WTC11 (cell line): ENCODE measurements around the gene PCSK5. TPM values are rescaled to one million over a fixed set of nuclear protein-coding genes. Genes with fewer than 3 reads are reported as not detected.

Source experiments
- ATAC-seq: fragments of 200-7000 bp; cut with Tn5 transposase; 2 replicates; pipeline ENCODE4 v1.10.0; 2021; ENCODE audit warnings: mild to moderate bottlenecking, moderate library complexity
- CTCF ChIA-PET: fragments of 300-600 bp; sonication (Branson Sonifier 250); formaldehyde crosslinking; loops from one replicate; lab custom pipeline; 2021; ENCODE audit warnings: antibody characterized with exemption; lab: Charles Lee
- POLR2A ChIA-PET: fragments of 350-600 bp; sonication (Branson Sonifier 250); formaldehyde crosslinking; loops from one replicate; lab custom pipeline; 2021; ENCODE audit warnings: antibody characterized with exemption; lab: Charles Lee
- DNase-seq: peaks from one replicate; pipeline ENCODE4 v3.0.0; 2021; ENCODE audit warnings: low spot score
- H3K27ac Mint-ChIP-seq: 2 replicates; pipeline ENCODE4 v1.8.0; 2021; ENCODE audit warnings: mixed read lengths
- H3K27me3 Mint-ChIP-seq: 2 replicates; pipeline ENCODE4 v1.8.0; 2021; ENCODE audit warnings: low read depth, mild to moderate bottlenecking, moderate library complexity, mixed read lengths
- H3K36me3 Mint-ChIP-seq: 2 replicates; pipeline ENCODE4 v1.8.0; 2021; ENCODE audit warnings: mixed read lengths
- H3K4me1 Mint-ChIP-seq: 2 replicates; pipeline ENCODE4 v1.8.0; 2022; ENCODE audit warnings: mixed read lengths
- H3K4me3 Mint-ChIP-seq: 2 replicates; pipeline ENCODE4 v1.8.0; 2021; ENCODE audit warnings: mild to moderate bottlenecking, moderate library complexity, mixed read lengths
- H3K9me3 Mint-ChIP-seq: 2 replicates; pipeline ENCODE4 v1.8.0; 2021; ENCODE audit warnings: mixed read lengths
- CREB1 ChIP-seq: sonication (generic); formaldehyde crosslinking; IDR thresholded peaks from 2 replicates; pipeline ENCODE4 v1.8.0; 2023; ENCODE audit warnings: mild to moderate bottlenecking, missing genetic modification reagents
- ELF4 ChIP-seq: sonication (generic); formaldehyde crosslinking; IDR thresholded peaks from 2 replicates; pipeline ENCODE4 v1.8.1; 2022; ENCODE audit warnings: low read depth, mild to moderate bottlenecking, moderate library complexity, missing genetic modification reagents
- ESRRA ChIP-seq: sonication (generic); formaldehyde crosslinking; IDR thresholded peaks from 2 replicates; pipeline ENCODE4 v1.8.1; 2022; ENCODE audit warnings: mild to moderate bottlenecking, missing genetic modification reagents, borderline replicate concordance
- FOXP1 ChIP-seq: sonication (generic); formaldehyde crosslinking; IDR thresholded peaks from 2 replicates; pipeline ENCODE4 v1.8.0; 2022; ENCODE audit warnings: missing genetic modification reagents, mild to moderate bottlenecking, moderate library complexity, borderline replicate concordance
- GABPB1 ChIP-seq: sonication (generic); formaldehyde crosslinking; IDR thresholded peaks from 2 replicates; pipeline ENCODE4 v1.8.1; 2023; ENCODE audit warnings: mild to moderate bottlenecking, missing genetic modification reagents
- GRHL2 ChIP-seq: fragments of 250-450 bp; sonication (Bioruptor Pico); IDR thresholded peaks from 2 replicates; pipeline ENCODE4 v1.8.0; 2022; ENCODE audit warnings: mild to moderate bottlenecking, moderate library complexity; ENCODE audit not compliant: insufficient replicate concordance, severe bottlenecking
- KAT7 ChIP-seq: sonication (generic); formaldehyde crosslinking; IDR thresholded peaks from 2 replicates; pipeline ENCODE4 v1.8.1; 2023; ENCODE audit warnings: missing genetic modification reagents, mild to moderate bottlenecking, borderline replicate concordance
- MXD4 ChIP-seq: fragments of 250-450 bp; sonication (Bioruptor Pico); IDR thresholded peaks from 2 replicates; pipeline ENCODE4 v1.8.0; 2021; ENCODE audit warnings: mild to moderate bottlenecking, moderate library complexity, borderline replicate concordance
- NR2C2 ChIP-seq: sonication (generic); formaldehyde crosslinking; IDR thresholded peaks from 2 replicates; pipeline ENCODE4 v1.8.0; 2022; ENCODE audit warnings: mild to moderate bottlenecking, missing genetic modification reagents
- NR3C1 ChIP-seq: sonication (generic); formaldehyde crosslinking; conservative IDR thresholded peaks from 2 replicates; pipeline ENCODE4 v1.8.1; 2023; ENCODE audit warnings: low read depth, mild to moderate bottlenecking, missing genetic modification reagents
- PRRX2 ChIP-seq: fragments of 250-450 bp; sonication (Bioruptor Pico); IDR thresholded peaks from 2 replicates; pipeline ENCODE4 v1.8.0; 2021; ENCODE audit warnings: mild to moderate bottlenecking
- SOX15 ChIP-seq: fragments of 250-450 bp; sonication (Bioruptor Pico); IDR thresholded peaks from 2 replicates; pipeline ENCODE4 v1.9.0; 2021; ENCODE audit warnings: mild to moderate bottlenecking
- TCF7 ChIP-seq: sonication (generic); formaldehyde crosslinking; IDR thresholded peaks from 2 replicates; pipeline ENCODE4 v1.8.0; 2022; ENCODE audit warnings: mild to moderate bottlenecking, low read depth, missing genetic modification reagents, moderate library complexity
- TEAD1 ChIP-seq: sonication (generic); formaldehyde crosslinking; IDR thresholded peaks from 2 replicates; pipeline ENCODE4 v1.8.0; 2022; ENCODE audit warnings: mild to moderate bottlenecking, missing genetic modification reagents
- ZNF121 ChIP-seq: sonication (generic); formaldehyde crosslinking; IDR thresholded peaks from 2 replicates; pipeline ENCODE4 v1.8.0; 2023; ENCODE audit warnings: missing genetic modification reagents
- ZNF396 ChIP-seq: fragments of 250-450 bp; sonication (Bioruptor Pico); IDR thresholded peaks from 2 replicates; pipeline ENCODE4 v1.8.0; 2021; ENCODE audit warnings: mild to moderate bottlenecking, moderate library complexity, borderline replicate concordance
- total RNA-seq: library from RNA; stranded (reverse); gene quantifications from 3 replicates; pipeline ENCODE4 v1.2.3, GENCODE V29; 2021
- TF ChIP-seq, protein P1 (sequence below): fragments of 250-450 bp; sonication (Bioruptor Pico); IDR thresholded peaks from 2 replicates; pipeline ENCODE4 v1.9.0; 2021; ENCODE audit warnings: mild to moderate bottlenecking, borderline replicate concordance
- TF ChIP-seq, protein P2 (sequence below): fragments of 250-450 bp; sonication (Bioruptor Pico); IDR thresholded peaks from 2 replicates; pipeline ENCODE4 v2.1.2; 2022; ENCODE audit warnings: mild to moderate bottlenecking, moderate library complexity
- TF ChIP-seq, protein P3 (sequence below): sonication (generic); formaldehyde crosslinking; IDR thresholded peaks from 2 replicates; pipeline ENCODE4 v1.8.1; 2022; ENCODE audit warnings: low read depth, mild to moderate bottlenecking, moderate library complexity, missing genetic modification reagents, borderline replicate concordance
- TF ChIP-seq, protein P4 (sequence below): sonication (generic); formaldehyde crosslinking; IDR thresholded peaks from 2 replicates; pipeline ENCODE4 v1.8.0; 2022; ENCODE audit warnings: mild to moderate bottlenecking, missing genetic modification reagents
- TF ChIP-seq, protein P5 (sequence below): fragments of 250-450 bp; sonication (Bioruptor Pico); IDR thresholded peaks from 2 replicates; pipeline ENCODE4 v1.8.0; 2021; ENCODE audit warnings: mild to moderate bottlenecking
- TF ChIP-seq, protein P6 (sequence below): sonication (generic); formaldehyde crosslinking; conservative IDR thresholded peaks from 2 replicates; pipeline ENCODE4 v1.8.1; 2022; ENCODE audit warnings: mild to moderate bottlenecking, missing genetic modification reagents
- TF ChIP-seq, protein P7 (sequence below): fragments of 250-450 bp; sonication (Bioruptor Pico); IDR thresholded peaks from 2 replicates; pipeline ENCODE4 v1.9.0; 2021; ENCODE audit warnings: moderate library complexity, mild to moderate bottlenecking, inconsistent platforms, borderline replicate concordance
- TF ChIP-seq, protein P8 (sequence below): sonication (generic); formaldehyde crosslinking; IDR thresholded peaks from 2 replicates; pipeline ENCODE4 v1.8.1; 2022; ENCODE audit warnings: mild to moderate bottlenecking, missing genetic modification reagents, moderate library complexity, borderline replicate concordance

PCSK5 gene
- total RNA-seq, 1 experiment from 2014 or later, result 30.6 TPM

DNA sequence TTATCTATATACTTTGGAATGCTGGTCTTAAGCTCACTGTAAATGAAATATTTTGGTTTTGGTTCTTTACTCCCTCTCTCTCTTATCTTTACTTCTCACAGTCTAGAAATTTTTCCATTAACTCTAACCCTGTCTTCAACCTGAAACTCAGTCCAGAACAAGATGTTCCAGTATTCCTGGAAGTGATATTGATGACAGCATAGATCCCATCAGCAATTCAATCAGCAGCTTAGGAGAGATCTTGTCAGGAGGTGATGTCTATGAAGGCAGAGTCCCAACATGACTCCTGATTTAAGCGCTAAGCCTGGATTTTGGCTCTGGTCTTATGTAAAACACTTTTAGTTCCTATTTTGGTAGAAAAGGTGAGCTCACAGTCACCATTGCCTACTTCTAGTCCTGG lies 451.1 kb downstream of the PCSK5 start:
- Mint-ChIP-seq H3K9me3 (no peaks in the 10 kb centered on the region), H3K4me1 (peaks cover 6% of the 10 kb centered on the region; the same call in 1 of the 2 replicates), H3K27me3 (no peaks in the 10 kb centered on the region), H3K4me3 (no peak overlapping the region), H3K36me3 (no peaks in the 10 kb centered on the region), H3K27ac (no peak overlapping the region)
- POLR2A ChIA-PET, result no interaction called here
- TF ChIP-seq, protein P1, sequence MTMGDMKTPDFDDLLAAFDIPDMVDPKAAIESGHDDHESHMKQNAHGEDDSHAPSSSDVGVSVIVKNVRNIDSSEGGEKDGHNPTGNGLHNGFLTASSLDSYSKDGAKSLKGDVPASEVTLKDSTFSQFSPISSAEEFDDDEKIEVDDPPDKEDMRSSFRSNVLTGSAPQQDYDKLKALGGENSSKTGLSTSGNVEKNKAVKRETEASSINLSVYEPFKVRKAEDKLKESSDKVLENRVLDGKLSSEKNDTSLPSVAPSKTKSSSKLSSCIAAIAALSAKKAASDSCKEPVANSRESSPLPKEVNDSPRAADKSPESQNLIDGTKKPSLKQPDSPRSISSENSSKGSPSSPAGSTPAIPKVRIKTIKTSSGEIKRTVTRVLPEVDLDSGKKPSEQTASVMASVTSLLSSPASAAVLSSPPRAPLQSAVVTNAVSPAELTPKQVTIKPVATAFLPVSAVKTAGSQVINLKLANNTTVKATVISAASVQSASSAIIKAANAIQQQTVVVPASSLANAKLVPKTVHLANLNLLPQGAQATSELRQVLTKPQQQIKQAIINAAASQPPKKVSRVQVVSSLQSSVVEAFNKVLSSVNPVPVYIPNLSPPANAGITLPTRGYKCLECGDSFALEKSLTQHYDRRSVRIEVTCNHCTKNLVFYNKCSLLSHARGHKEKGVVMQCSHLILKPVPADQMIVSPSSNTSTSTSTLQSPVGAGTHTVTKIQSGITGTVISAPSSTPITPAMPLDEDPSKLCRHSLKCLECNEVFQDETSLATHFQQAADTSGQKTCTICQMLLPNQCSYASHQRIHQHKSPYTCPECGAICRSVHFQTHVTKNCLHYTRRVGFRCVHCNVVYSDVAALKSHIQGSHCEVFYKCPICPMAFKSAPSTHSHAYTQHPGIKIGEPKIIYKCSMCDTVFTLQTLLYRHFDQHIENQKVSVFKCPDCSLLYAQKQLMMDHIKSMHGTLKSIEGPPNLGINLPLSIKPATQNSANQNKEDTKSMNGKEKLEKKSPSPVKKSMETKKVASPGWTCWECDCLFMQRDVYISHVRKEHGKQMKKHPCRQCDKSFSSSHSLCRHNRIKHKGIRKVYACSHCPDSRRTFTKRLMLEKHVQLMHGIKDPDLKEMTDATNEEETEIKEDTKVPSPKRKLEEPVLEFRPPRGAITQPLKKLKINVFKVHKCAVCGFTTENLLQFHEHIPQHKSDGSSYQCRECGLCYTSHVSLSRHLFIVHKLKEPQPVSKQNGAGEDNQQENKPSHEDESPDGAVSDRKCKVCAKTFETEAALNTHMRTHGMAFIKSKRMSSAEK, result no peak
- TF ChIP-seq ESRRA (no peak), ZNF396 (CRISPR knock-in tag) (no peak), FOXP1 (CRISPR knock-in tag) (no peak), MXD4 (CRISPR knock-in tag) (no peak), SOX15 (no peak), TCF7 (CRISPR knock-in tag) (no peak), PRRX2 (CRISPR knock-in tag) (no peak), ELF4 (CRISPR knock-in tag) (no peak), GRHL2 (CRISPR knock-in tag) (no peak), NR3C1 (CRISPR knock-in tag) (no peak), TEAD1 (CRISPR knock-in tag) (no peak), GABPB1 (CRISPR knock-in tag) (no peak)
- TF ChIP-seq, protein P2, sequence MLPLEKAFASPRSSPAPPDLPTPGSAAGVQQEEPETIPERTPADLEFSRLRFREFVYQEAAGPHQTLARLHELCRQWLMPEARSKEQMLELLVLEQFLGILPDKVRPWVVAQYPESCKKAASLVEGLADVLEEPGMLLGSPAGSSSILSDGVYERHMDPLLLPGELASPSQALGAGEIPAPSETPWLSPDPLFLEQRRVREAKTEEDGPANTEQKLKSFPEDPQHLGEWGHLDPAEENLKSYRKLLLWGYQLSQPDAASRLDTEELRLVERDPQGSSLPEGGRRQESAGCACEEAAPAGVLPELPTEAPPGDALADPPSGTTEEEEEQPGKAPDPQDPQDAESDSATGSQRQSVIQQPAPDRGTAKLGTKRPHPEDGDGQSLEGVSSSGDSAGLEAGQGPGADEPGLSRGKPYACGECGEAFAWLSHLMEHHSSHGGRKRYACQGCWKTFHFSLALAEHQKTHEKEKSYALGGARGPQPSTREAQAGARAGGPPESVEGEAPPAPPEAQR (CRISPR knock-in tag), result no peak
- TF ChIP-seq, protein P3, sequence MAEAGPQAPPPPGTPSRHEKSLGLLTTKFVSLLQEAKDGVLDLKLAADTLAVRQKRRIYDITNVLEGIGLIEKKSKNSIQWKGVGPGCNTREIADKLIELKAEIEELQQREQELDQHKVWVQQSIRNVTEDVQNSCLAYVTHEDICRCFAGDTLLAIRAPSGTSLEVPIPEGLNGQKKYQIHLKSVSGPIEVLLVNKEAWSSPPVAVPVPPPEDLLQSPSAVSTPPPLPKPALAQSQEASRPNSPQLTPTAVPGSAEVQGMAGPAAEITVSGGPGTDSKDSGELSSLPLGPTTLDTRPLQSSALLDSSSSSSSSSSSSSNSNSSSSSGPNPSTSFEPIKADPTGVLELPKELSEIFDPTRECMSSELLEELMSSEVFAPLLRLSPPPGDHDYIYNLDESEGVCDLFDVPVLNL (CRISPR knock-in tag), result no peak
- DNase-seq, result no peak
- no peak for ATAC-seq
- CTCF ChIA-PET, result no interaction called here

DNA sequence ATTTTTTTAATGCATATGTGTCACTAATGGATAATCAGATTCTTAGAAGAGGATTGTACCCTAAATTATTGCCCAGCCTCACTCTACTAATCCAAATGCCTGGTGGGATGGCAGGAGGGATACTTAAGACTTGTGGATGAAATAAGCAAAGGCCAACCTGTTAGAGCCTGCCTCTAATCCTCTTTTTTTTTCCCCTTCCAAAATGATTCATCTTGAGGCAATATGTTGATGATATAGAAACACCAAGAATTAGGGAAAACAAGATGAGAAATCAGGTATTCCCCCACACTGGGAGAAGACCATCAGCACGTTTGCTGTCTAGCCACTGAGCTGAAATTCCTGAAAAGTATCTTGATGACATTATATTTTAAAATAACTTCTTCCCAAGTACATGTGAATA lies 451.7 kb downstream of the PCSK5 start:
- Mint-ChIP-seq H3K9me3 (no peaks in the 10 kb centered on the region), H3K27me3 (no peaks in the 10 kb centered on the region), H3K27ac (no peak overlapping the region), H3K36me3 (no peaks in the 10 kb centered on the region), H3K4me3 (no peak overlapping the region), H3K4me1 (peaks cover 6% of the 10 kb centered on the region; the same call in 1 of the 2 replicates)
- ChIA-PET POLR2A (no interaction called here), CTCF (no interaction called here)
- no peak for ATAC-seq
- no peak for DNase-seq
- TF ChIP-seq ZNF121 (CRISPR knock-in tag) (no peak), KAT7 (CRISPR knock-in tag) (no peak), CREB1 (CRISPR knock-in tag) (no peak), NR2C2 (CRISPR knock-in tag) (no peak)
- TF ChIP-seq, protein P4, sequence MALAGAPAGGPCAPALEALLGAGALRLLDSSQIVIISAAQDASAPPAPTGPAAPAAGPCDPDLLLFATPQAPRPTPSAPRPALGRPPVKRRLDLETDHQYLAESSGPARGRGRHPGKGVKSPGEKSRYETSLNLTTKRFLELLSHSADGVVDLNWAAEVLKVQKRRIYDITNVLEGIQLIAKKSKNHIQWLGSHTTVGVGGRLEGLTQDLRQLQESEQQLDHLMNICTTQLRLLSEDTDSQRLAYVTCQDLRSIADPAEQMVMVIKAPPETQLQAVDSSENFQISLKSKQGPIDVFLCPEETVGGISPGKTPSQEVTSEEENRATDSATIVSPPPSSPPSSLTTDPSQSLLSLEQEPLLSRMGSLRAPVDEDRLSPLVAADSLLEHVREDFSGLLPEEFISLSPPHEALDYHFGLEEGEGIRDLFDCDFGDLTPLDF (CRISPR knock-in tag), result no peak
- TF ChIP-seq, protein P5, sequence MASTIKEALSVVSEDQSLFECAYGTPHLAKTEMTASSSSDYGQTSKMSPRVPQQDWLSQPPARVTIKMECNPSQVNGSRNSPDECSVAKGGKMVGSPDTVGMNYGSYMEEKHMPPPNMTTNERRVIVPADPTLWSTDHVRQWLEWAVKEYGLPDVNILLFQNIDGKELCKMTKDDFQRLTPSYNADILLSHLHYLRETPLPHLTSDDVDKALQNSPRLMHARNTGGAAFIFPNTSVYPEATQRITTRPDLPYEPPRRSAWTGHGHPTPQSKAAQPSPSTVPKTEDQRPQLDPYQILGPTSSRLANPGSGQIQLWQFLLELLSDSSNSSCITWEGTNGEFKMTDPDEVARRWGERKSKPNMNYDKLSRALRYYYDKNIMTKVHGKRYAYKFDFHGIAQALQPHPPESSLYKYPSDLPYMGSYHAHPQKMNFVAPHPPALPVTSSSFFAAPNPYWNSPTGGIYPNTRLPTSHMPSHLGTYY (CRISPR knock-in tag), result no peak
- TF ChIP-seq, protein P6, sequence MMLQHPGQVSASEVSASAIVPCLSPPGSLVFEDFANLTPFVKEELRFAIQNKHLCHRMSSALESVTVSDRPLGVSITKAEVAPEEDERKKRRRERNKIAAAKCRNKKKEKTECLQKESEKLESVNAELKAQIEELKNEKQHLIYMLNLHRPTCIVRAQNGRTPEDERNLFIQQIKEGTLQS, result no peak
- TF ChIP-seq, protein P7, sequence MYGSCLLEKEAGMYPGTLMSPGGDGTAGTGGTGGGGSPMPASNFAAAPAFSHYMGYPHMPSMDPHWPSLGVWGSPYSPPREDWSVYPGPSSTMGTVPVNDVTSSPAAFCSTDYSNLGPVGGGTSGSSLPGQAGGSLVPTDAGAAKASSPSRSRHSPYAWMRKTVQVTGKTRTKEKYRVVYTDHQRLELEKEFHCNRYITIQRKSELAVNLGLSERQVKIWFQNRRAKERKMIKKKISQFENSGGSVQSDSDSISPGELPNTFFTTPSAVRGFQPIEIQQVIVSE (CRISPR knock-in tag), result no peak
- TF ChIP-seq, protein P8, sequence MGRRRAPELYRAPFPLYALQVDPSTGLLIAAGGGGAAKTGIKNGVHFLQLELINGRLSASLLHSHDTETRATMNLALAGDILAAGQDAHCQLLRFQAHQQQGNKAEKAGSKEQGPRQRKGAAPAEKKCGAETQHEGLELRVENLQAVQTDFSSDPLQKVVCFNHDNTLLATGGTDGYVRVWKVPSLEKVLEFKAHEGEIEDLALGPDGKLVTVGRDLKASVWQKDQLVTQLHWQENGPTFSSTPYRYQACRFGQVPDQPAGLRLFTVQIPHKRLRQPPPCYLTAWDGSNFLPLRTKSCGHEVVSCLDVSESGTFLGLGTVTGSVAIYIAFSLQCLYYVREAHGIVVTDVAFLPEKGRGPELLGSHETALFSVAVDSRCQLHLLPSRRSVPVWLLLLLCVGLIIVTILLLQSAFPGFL (CRISPR knock-in tag), result no peak
